ENCODE results near the gene MAST3. TPM values are rescaled to one million over a fixed set of nuclear protein-coding genes. Genes with fewer than 3 reads are reported as not detected.

MAST3 gene
- total and polyA plus RNA-seq, 2 of the 8 experiments (the other 6 are each of a cell fraction or from before 2014, with no cell fraction given), result 3.4 to 9.0 TPM

DNA sequence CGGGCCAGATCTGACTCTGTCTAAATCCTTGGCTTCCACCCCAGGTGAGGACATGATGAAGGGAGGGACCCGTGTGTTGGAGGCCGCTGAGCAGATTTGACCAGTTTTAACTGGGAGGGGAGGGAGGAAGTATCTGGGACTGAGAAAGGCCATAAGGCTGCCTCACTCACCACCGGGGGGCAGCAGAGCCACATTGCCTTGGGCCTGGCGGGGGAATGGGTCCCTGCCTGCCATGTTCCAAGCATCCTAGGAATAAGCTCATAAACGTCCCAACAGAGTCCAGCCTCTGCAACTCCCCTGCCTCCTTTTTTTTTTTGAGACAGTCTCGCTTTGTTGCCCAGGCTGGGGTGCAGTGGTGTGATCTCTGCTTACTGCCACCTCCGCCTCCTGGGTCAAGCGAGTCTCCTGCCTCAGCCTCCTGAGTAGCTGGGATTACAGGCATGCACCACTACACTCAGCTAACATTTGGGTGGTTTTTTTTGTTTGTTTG, 15.5 kb downstream of the MAST3 start (continued):
- TF ChIP-seq, protein P1, sequence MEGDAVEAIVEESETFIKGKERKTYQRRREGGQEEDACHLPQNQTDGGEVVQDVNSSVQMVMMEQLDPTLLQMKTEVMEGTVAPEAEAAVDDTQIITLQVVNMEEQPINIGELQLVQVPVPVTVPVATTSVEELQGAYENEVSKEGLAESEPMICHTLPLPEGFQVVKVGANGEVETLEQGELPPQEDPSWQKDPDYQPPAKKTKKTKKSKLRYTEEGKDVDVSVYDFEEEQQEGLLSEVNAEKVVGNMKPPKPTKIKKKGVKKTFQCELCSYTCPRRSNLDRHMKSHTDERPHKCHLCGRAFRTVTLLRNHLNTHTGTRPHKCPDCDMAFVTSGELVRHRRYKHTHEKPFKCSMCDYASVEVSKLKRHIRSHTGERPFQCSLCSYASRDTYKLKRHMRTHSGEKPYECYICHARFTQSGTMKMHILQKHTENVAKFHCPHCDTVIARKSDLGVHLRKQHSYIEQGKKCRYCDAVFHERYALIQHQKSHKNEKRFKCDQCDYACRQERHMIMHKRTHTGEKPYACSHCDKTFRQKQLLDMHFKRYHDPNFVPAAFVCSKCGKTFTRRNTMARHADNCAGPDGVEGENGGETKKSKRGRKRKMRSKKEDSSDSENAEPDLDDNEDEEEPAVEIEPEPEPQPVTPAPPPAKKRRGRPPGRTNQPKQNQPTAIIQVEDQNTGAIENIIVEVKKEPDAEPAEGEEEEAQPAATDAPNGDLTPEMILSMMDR (IDR thresholded peaks at IDR 0.05; ENCODE audit: control extremely low read depth in 1 of 3, insufficient read depth in 1 of 3, low read depth in 1 of 3, low read length in 3 of 3), result peak; percentile 90 to 97 (median 96)
- TF ChIP-seq CTBP2 (IDR thresholded peaks at IDR 0.05; ENCODE audit: borderline replicate concordance, insufficient read depth, insufficient read length, low read length) (no peak), RXRA (IDR thresholded peaks at IDR 0.05; ENCODE audit: insufficient read depth, low read depth, low read length) (no peak), NRF1 (IDR thresholded peaks at IDR 0.05; ENCODE audit: low read depth, low read length) (no peak), KDM4A (IDR thresholded peaks at IDR 0.05; ENCODE audit: low read depth, low read length, severe bottlenecking) (no peak)
- TF ChIP-seq, protein P2, sequence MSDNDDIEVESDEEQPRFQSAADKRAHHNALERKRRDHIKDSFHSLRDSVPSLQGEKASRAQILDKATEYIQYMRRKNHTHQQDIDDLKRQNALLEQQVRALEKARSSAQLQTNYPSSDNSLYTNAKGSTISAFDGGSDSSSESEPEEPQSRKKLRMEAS (IDR thresholded peaks at IDR 0.05), result peak; percentile 49; the same call in 1 of the 2 replicates

Data from H1 (cell line).